Neutrophil (primary cell): ENCODE measurements around the gene NPRL2.

Experiments used
- H3K27ac ChIP-seq: fragments of 200-600 bp; sonication (generic); 2 replicates; pipeline ENCODE4 v1.5.1; 2016; ENCODE audit warnings: mild to moderate bottlenecking, moderate library complexity
- H3K27me3 ChIP-seq: fragments of 200-600 bp; sonication (generic); 2 replicates; pipeline ENCODE4 v1.6.0; 2016; ENCODE audit warnings: mild to moderate bottlenecking
- H3K36me3 ChIP-seq: fragments of 200-600 bp; sonication (generic); 2 replicates; pipeline ENCODE4 v1.5.1; 2017
- H3K4me1 ChIP-seq, 2 experiments: fragments of 200-600 bp in 1 of 2; sonication (generic) in 1 of 2; 1 replicate in 1 of 2; 2 replicates in 1 of 2; pipeline versions ENCODE4 v1.5.1 to v1.6.1; 2013 to 2016; ENCODE audit warnings: low read depth in 1 of 2, low read length in 1 of 2, mild to moderate bottlenecking in 1 of 2, moderate library complexity in 1 of 2; ENCODE audit not compliant: control insufficient read depth in 1 of 2, insufficient read depth in 1 of 2
- H3K4me3 ChIP-seq, 2 experiments: fragments of 200-600 bp in 1 of 2; sonication (generic) in 1 of 2; 1 replicate in 1 of 2; 2 replicates in 1 of 2; pipeline ENCODE4 v1.5.1; 2013 to 2016; ENCODE audit warnings: low read depth in 1 of 2, low read length in 1 of 2, mild to moderate bottlenecking in 1 of 2, moderate library complexity in 1 of 2
- H3K9me3 ChIP-seq: fragments of 200-600 bp; sonication (generic); 2 replicates; pipeline ENCODE4 v1.5.1; 2016
- TF ChIP-seq, protein P1 (sequence below): fragments of 200-600 bp; sonication (generic); IDR thresholded peaks from 2 replicates; pipeline ENCODE4 v1.5.1; 2016; ENCODE audit warnings: antibody characterized with exemption

The NPRL2 gene

DNA sequence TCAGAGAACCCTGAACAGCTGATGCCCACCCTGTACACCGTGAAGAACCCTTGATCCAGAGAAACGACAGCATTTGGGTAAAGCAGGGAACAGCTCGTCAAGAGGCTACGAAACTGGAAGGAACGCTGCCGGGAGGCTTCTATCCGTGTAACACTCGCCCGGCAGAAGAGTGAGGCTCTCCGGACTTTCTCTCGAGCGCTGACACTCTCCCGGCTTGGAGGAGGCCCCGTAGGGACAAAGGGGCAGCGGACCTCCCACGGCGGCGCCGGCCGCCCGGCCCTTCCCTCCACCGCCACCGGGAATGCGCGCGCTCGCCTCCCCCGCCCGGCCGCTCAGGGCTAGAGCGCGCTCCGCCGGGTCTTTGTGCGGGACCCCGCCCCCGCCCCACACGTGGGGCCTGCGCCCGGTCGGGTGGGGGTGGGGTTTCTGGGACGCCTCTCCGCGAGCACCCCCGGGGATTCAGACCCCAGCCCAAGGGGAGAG is 29.7 kb downstream of the NPRL2 start:
- Histone ChIP-seq H3K27me3 (no peaks in the 10 kb centered on the region), H3K36me3 (peaks cover 9% of the 10 kb centered on the region), H3K9me3 (no peaks in the 10 kb centered on the region), H3K4me1 (peaks cover 76 to 90% of the 10 kb centered on the region in 2 experiments), H3K4me3 (peak overlapping the region; percentile 72 to 77), H3K27ac (peak overlapping the region; percentile 95)
- TF ChIP-seq, protein P1, sequence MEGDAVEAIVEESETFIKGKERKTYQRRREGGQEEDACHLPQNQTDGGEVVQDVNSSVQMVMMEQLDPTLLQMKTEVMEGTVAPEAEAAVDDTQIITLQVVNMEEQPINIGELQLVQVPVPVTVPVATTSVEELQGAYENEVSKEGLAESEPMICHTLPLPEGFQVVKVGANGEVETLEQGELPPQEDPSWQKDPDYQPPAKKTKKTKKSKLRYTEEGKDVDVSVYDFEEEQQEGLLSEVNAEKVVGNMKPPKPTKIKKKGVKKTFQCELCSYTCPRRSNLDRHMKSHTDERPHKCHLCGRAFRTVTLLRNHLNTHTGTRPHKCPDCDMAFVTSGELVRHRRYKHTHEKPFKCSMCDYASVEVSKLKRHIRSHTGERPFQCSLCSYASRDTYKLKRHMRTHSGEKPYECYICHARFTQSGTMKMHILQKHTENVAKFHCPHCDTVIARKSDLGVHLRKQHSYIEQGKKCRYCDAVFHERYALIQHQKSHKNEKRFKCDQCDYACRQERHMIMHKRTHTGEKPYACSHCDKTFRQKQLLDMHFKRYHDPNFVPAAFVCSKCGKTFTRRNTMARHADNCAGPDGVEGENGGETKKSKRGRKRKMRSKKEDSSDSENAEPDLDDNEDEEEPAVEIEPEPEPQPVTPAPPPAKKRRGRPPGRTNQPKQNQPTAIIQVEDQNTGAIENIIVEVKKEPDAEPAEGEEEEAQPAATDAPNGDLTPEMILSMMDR = no peak

DNA sequence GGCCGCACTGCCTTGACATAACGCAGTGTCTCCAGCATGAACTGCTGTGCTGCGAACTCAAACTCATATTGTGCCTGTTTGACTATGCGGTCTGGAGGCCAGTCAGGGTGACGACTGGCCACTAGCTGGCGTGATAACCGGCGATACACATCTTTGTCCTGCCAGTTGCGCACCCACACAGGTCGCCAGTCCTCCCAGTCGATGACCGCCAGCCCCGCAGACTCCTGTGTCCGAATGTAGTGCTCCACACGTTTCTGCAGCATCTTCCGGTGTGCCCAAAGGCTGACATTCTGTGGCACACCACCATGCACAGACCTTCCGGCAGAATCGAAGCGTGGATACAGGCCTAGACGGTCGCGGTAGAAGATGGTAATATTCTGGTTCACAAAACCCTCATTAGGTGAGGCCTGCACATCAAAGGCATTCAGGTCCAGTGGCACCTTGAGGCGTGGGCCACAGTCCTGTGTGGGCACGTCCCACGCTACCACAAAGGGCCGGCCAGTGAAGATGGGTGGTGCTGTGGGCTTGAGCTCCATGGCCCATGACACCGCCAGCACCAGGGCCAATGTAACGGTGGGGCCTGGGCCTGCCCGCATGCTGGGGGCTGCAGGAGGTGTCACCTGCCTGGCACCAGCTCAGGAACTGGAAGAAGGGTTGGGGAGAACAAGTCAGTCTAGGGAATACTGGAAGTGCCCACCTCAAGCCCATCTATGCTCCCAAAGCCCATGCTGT is 30.5 kb downstream of the NPRL2 start:
- Histone ChIP-seq H3K9me3 (no peaks in the 10 kb centered on the region), H3K36me3 (peaks cover 5% of the 10 kb centered on the region), H3K27ac (peak overlapping the region; percentile 95), H3K27me3 (no peaks in the 10 kb centered on the region), H3K4me1 (peaks cover 68 to 82% of the 10 kb centered on the region in 2 experiments), H3K4me3 (peak overlapping the region; percentile 72 to 77)
- TF ChIP-seq, protein P1 = no peak

DNA sequence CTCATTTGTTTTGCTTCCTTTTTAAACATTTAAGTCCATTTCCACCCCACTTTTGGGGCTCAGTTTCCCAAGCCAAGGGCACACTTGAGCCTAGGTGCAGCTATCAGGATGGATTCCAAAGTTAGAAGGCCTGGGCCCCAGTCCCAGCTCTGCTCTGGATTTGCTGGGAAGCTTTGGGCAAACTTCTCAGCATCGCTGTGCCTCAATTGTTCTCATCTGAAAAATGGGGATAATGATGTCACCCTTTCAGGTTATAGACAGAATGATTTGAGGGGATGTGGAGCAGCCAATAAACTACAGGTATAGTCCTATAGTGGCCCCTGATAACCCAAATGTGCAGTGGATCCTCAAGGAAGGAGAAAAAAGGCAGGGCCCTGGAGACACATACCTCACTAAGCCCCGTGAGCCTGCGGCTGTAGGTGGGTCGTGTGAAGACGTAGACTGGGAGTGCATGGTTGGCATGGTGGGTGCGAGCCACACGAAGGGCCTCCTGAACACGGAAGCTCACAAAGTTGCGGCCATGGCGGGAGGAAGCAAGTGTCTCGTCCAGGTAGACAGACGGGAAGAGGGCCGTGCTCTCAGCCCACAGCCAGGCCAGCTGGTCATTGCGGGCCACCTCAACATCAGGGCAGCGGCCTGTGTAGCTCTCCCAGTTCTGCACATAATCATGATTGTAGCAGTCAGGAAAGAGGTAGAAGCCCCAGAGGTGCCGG is 31.2 kb downstream of the NPRL2 start:
- TF ChIP-seq, protein P1 = no peak
- no peaks in the 10 kb centered on the region for H3K9me3 ChIP-seq
- no peaks in the 10 kb centered on the region for H3K27me3 ChIP-seq
- peaks cover 60 to 75% of the 10 kb centered on the region in 2 experiments for H3K4me1 ChIP-seq
- peak overlapping the region; percentile 23 to 77 for H3K4me3 ChIP-seq
- peak overlapping the region; percentile 86 for H3K27ac ChIP-seq
- H3K36me3 ChIP-seq = peaks cover 5% of the 10 kb centered on the region

DNA sequence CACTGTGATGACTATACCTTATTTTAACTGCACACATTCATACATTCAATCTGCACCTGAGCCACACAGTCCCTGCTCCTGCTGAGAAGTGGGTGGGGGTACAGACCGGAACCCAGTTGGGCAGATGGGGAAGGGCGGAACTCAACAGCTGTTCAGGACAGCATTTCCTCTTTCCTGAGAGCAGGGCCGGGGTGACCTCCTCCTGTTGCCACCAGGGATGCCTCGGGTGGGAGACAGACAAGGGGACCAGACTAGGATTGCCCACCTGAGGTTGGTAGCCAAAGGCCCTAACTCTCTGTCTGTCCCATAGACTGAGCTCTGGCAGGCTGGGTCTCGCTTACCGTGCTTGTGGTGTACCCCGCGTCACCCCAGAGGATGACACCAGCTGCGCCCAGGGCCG is 32.0 kb downstream of the NPRL2 start:
- H3K27me3 ChIP-seq = no peaks in the 10 kb centered on the region
- peaks cover 5% of the 10 kb centered on the region for H3K36me3 ChIP-seq
- TF ChIP-seq, protein P1 = peak; percentile 20
- H3K4me3 ChIP-seq = peak overlapping the region; percentile 23 to 77
- peak overlapping the region; percentile 86 for H3K27ac ChIP-seq
- peaks cover 53 to 67% of the 10 kb centered on the region in 2 experiments for H3K4me1 ChIP-seq
- H3K9me3 ChIP-seq = no peaks in the 10 kb centered on the region

DNA sequence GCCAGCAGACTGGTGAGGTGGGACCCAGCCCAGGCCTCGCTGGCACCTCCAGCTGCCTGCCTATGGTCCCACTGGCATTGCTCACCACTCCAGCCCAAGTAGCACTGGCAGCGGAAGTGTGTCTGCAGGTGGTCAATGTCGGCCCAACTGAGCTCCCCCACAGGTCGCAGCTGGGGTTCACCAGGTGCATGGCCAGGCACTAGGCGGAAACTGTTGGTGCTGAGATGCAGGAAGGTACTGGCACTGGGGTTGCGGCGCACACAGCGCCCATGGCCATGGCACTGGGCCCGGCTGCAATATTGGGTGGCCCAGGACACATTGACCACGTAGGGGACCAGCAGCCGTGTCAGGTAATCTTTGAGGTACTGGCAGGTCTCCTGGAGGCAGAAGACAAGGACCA is 32.4 kb downstream of the NPRL2 start:
- TF ChIP-seq, protein P1 = no peak
- no peaks in the 10 kb centered on the region for H3K27me3 ChIP-seq
- peaks cover 5% of the 10 kb centered on the region for H3K36me3 ChIP-seq
- H3K4me1 ChIP-seq = peaks cover 49 to 63% of the 10 kb centered on the region in 2 experiments
- peak overlapping the region; percentile 23 to 77 for H3K4me3 ChIP-seq
- no peaks in the 10 kb centered on the region for H3K9me3 ChIP-seq
- peak overlapping the region; percentile 86 for H3K27ac ChIP-seq
